Stomach (tissue), 9 donors: Measurements from ENCODE around the gene NCKAP5L. TPM values are rescaled to one million over a fixed set of nuclear protein-coding genes. Genes with fewer than 3 reads are reported as not detected.

ENCODE experiments used
- DNase-seq, 2 donors: peaks; one replicate each; pipeline versions ENCODE4 v3.0.0 to v3.0.0-alpha.2; 2013 to 2019
- H3K27ac ChIP-seq, 5 donors: fragments of 200-600 bp in 4 of 5; sonication (generic) in 4 of 5; one replicate each; pipeline ENCODE4 v1.5.1; 2013 to 2019; ENCODE audit warnings: mild to moderate bottlenecking in 1 of 5, moderate library complexity in 1 of 5
- H3K27me3 ChIP-seq, 3 donors: fragments of 200-600 bp; sonication (generic); one replicate each; pipeline ENCODE4 v1.5.1; 2017 to 2019; ENCODE audit warnings: mixed run types in 1 of 3
- H3K36me3 ChIP-seq, 4 donors: fragments of 200-600 bp; sonication (generic); 1 replicate in 3 of 4; 2 replicates in 1 of 4; pipeline ENCODE4 v1.5.1; 2016 to 2019
- H3K4me1 ChIP-seq, 4 donors: fragments of 200-600 bp; sonication (generic); one replicate each; pipeline ENCODE4 v1.5.1; 2016 to 2019
- H3K4me3 ChIP-seq, 4 donors: fragments of 200-600 bp; sonication (generic) in 3 of 4; one replicate each; pipeline ENCODE4 v1.5.1; 2016 to 2019; ENCODE audit warnings: mild to moderate bottlenecking in 1 of 4
- H3K9me3 ChIP-seq, 4 donors: fragments of 200-600 bp; sonication (generic); one replicate each; pipeline ENCODE4 v1.5.1; 2016 to 2019
- EP300 ChIP-seq: sonication (generic); formaldehyde crosslinking; IDR thresholded peaks from one replicate; pipeline ENCODE4 v1.6.1; 2017; ENCODE audit warnings: antibody characterized with exemption
- POLR2A ChIP-seq, 4 donors: fragments of 450-650 bp; IDR thresholded peaks; one replicate each; pipeline ENCODE4 v1.6.1; 2016; ENCODE audit warnings: antibody characterized with exemption in 4 of 4, control low read depth in 2 of 4, mild to moderate bottlenecking in 1 of 4, moderate library complexity in 1 of 4
- POLR2AphosphoS5 ChIP-seq, 3 donors: sonication (generic); formaldehyde crosslinking; IDR thresholded peaks; one replicate each; pipeline ENCODE4 v1.6.1; 2016; ENCODE audit warnings: antibody characterized with exemption in 3 of 3
- WGBS, 5 donors: extraction: QIAGEN DNeasy Blood & Tissue Kit in 3 of 5; methylation state at CpG; one replicate each; pipeline versions ENCODE4 v1.1.5 to v1.1.7; 2013 to 2018; 5-methylcytosine and 5-hydroxymethylcytosine counted together
- intact Hi-C: fragments of 100-400 bp; cut with DNase I; formaldehyde crosslinking; loops from one replicate; pipeline ENCODE4 v1.15.1; 2023; ENCODE audit warnings: low total_unique reads
- polyA plus RNA-seq, 3 donors: library from polyadenylated mRNA; stranded (reverse); fragments of 200-250 nt; gene quantifications; one replicate each; pipeline ENCODE4 v1.2.3, GENCODE V29; 2013
- total RNA-seq, 5 donors: library from RNA; depleted of rRNA; stranded (reverse); fragments of >200 nt; gene quantifications; one replicate each; pipeline versions ENCODE4 v1.1.0 to v1.2.3, GENCODE V29; 2014 to 2016
- TF ChIP-seq, protein P1 (sequence below), 7 experiments: fragments of 450-650 bp in 4 of 7; fragments of 200-600 bp in 3 of 7; sonication (generic) in 3 of 7; IDR thresholded peaks; one replicate each; pipeline ENCODE4 v1.5.1; 2016 to 2019; ENCODE audit warnings: antibody characterized with exemption in 7 of 7, control low read depth in 2 of 7, mild to moderate bottlenecking in 1 of 7
- donor health status: healthy with polysubstance abuse.
- donor health status: Bipolar disorder and iron deficiency.
- donor health status: healthy.

NCKAP5L gene
- total and polyA plus RNA-seq, 8 donors: 3.5 to 16.5 (median 7.0) TPM

- no peak overlapping the region for H3K27ac ChIP-seq
- H3K9me3 ChIP-seq: no peaks in the 10 kb centered on the region
- no peak for TF ChIP-seq EP300
- TF ChIP-seq, protein P1, sequence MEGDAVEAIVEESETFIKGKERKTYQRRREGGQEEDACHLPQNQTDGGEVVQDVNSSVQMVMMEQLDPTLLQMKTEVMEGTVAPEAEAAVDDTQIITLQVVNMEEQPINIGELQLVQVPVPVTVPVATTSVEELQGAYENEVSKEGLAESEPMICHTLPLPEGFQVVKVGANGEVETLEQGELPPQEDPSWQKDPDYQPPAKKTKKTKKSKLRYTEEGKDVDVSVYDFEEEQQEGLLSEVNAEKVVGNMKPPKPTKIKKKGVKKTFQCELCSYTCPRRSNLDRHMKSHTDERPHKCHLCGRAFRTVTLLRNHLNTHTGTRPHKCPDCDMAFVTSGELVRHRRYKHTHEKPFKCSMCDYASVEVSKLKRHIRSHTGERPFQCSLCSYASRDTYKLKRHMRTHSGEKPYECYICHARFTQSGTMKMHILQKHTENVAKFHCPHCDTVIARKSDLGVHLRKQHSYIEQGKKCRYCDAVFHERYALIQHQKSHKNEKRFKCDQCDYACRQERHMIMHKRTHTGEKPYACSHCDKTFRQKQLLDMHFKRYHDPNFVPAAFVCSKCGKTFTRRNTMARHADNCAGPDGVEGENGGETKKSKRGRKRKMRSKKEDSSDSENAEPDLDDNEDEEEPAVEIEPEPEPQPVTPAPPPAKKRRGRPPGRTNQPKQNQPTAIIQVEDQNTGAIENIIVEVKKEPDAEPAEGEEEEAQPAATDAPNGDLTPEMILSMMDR (IDR thresholded peaks at IDR 0.05): no peak
- no peak for TF ChIP-seq POLR2A (IDR thresholded peaks at IDR 0.05)
- no peak for TF ChIP-seq POLR2AphosphoS5 (IDR thresholded peaks at IDR 0.05)
- H3K4me1 ChIP-seq: no peaks in the 10 kb centered on the region
- no peaks in the 10 kb centered on the region for H3K36me3 ChIP-seq
- no peaks in the 10 kb centered on the region for H3K27me3 ChIP-seq
- WGBS, 5 donors: 91 to 98% (median 96%) methylated on average over 3 of the region's 3 CpGs
- no peak overlapping the region for H3K4me3 ChIP-seq
- DNase-seq: no peak
- intact Hi-C loops: no loop called here
Measured at GRCh38 chr12:49876070-49876469, 47.9 kb upstream of the NCKAP5L start.

DNA sequence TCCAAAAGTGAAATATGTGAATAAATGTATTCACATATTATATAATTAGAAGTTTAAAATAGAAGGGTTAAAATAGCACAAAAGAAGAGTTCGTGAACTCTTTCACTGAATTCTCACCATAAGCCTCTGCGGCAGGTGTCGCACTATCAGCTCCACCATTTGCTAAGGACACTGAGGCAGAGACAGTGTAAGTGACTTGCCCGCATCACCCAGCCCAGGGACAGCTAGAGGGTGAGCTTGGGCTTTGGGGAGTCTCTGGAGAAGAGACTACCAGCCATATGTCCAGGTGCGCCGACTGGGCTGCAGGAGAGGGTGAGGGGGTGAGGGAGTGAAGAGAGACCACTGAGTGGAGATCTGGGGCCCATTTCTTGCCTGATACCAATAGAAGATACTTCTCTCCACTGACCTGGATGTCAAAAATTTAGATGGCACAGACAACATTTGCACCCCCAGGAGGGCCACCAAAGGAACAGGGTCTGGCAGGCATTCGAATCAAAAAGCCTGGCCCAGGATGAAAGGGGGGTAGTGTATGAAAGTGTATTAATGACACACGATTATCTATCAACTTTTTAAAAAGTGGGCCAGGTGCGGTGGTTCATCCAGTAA lies 47.0 kb upstream of the NCKAP5L start:
- WGBS, 5 donors: 90 to 95% (median 92%) methylated on average over 9 of the region's 9 CpGs
- Histone ChIP-seq H3K27me3 (no peaks in the 10 kb centered on the region), H3K4me1 (no peaks in the 10 kb centered on the region), H3K9me3 (no peaks in the 10 kb centered on the region), H3K36me3 (no peaks in the 10 kb centered on the region), H3K4me3 (no peak overlapping the region), H3K27ac (no peak overlapping the region)
- no peak for DNase-seq
- intact Hi-C loops: no loop called here
- TF ChIP-seq, protein P1 (IDR thresholded peaks at IDR 0.05): no peak
- TF ChIP-seq EP300: no peak
- no peak for TF ChIP-seq POLR2A (IDR thresholded peaks at IDR 0.05)
- no peak for TF ChIP-seq POLR2AphosphoS5 (IDR thresholded peaks at IDR 0.05)

- TF ChIP-seq EP300 (no peak), POLR2AphosphoS5 (IDR thresholded peaks at IDR 0.05) (no peak), POLR2A (IDR thresholded peaks at IDR 0.05) (no peak)
- TF ChIP-seq, protein P1 (IDR thresholded peaks at IDR 0.05): no peak
- no peak overlapping the region for H3K27ac ChIP-seq
- no peaks in the 10 kb centered on the region for H3K9me3 ChIP-seq
- H3K4me3 ChIP-seq: no peak overlapping the region
- intact Hi-C loops: no loop called here
- WGBS, 5 donors: 50 to 73% (median 59%) methylated on average over 9 to 12 of the region's 12 CpGs
- H3K27me3 ChIP-seq: no peaks in the 10 kb centered on the region
- no peaks in the 10 kb centered on the region for H3K36me3 ChIP-seq
- H3K4me1 ChIP-seq: peaks cover 5 to 9% (median 7%) of the 10 kb centered on the region in 4 donors
- no peak for DNase-seq
Measured at GRCh38 chr12:49874142-49874897, 46.1 kb upstream of the NCKAP5L start.

GRCh38 chr12:49873361-49873934 lies 45.2 kb upstream of the NCKAP5L start:
- peak in 1 of 2 donors; percentile 41 for DNase-seq
- TF ChIP-seq POLR2A (IDR thresholded peaks at IDR 0.05) (no peak), POLR2AphosphoS5 (IDR thresholded peaks at IDR 0.05) (no peak), EP300 (no peak)
- TF ChIP-seq, protein P1 (IDR thresholded peaks at IDR 0.05): no peak
- Histone ChIP-seq H3K4me1 (peaks cover 14 to 18% (median 16%) of the 10 kb centered on the region in 4 donors), H3K9me3 (no peaks in the 10 kb centered on the region), H3K27me3 (no peaks in the 10 kb centered on the region), H3K36me3 (no peaks in the 10 kb centered on the region), H3K27ac (no peak overlapping the region), H3K4me3 (no peak overlapping the region)
- 50 to 75% (median 63%) methylated on average over 3 of the region's 3 CpGs for WGBS, 5 donors
- intact Hi-C loops: no loop called here
